HG03457 (cell line): ENCODE measurements around the gene SUN3.
"Not testable (repeated sequence)": the region's sequence is repeated elsewhere in the genome, so short reads cannot be mapped to it uniquely, and the experiment has no call there.

Experiments used
- ATAC-seq: cut with Tn5 transposase; IDR thresholded peaks from one replicate; pipeline ENCODE4 v1.9.1; 2021; ENCODE audit warnings: moderate number of reproducible peaks; ENCODE audit not compliant: unreplicated experiment

The SUN3 gene

GRCh38 chr7:48033922-48034321, 5.0 kb upstream of the SUN3 start:
- ATAC-seq, result no peak

GRCh38 chr7:48031111-48031510, 2.2 kb upstream of the SUN3 start:
- no peak for ATAC-seq

- no peak for ATAC-seq
Observed at GRCh38 chr7:48025624-48026023, 3.3 kb downstream of the SUN3 start.

GRCh38 chr7:48017674-48018073, 11.2 kb downstream of the SUN3 start:
- no peak for ATAC-seq

GRCh38 chr7:48016641-48017040, 12.3 kb downstream of the SUN3 start:
- no peak for ATAC-seq

- ATAC-seq, result no peak
Observed at GRCh38 chr7:48011951-48012350, 17.0 kb downstream of the SUN3 start.

- no peak for ATAC-seq
Observed at GRCh38 chr7:48011323-48011722, 17.6 kb downstream of the SUN3 start.

GRCh38 chr7:48009954-48010353, 19.0 kb downstream of the SUN3 start:
- ATAC-seq, result no peak

- no peak for ATAC-seq
Observed at GRCh38 chr7:48009257-48009656, 19.6 kb downstream of the SUN3 start.

GRCh38 chr7:48006866-48007265, 22.0 kb downstream of the SUN3 start:
- ATAC-seq, result no peak

GRCh38 chr7:48004638-48005037, 24.3 kb downstream of the SUN3 start:
- no peak for ATAC-seq

GRCh38 chr7:48004032-48004431, 24.9 kb downstream of the SUN3 start:
- no peak for ATAC-seq

GRCh38 chr7:48000164-48000563, 28.7 kb downstream of the SUN3 start:
- not testable (repeated sequence) for ATAC-seq

GRCh38 chr7:47999413-47999812, 29.5 kb downstream of the SUN3 start:
- ATAC-seq, result no peak

GRCh38 chr7:47992446-47992845, 36.5 kb downstream of the SUN3 start:
- no peak for ATAC-seq

- ATAC-seq, result peak; percentile 98
Observed at GRCh38 chr7:47991741-47992311, 37.1 kb downstream of the SUN3 start.

GRCh38 chr7:47991270-47991669, 37.6 kb downstream of the SUN3 start:
- ATAC-seq, result no peak

GRCh38 chr7:47990592-47990991, 38.3 kb downstream of the SUN3 start:
- no peak for ATAC-seq

GRCh38 chr7:47989607-47990400, 39.1 kb downstream of the SUN3 start:
- ATAC-seq, result not testable (repeated sequence)

- no peak for ATAC-seq
Observed at GRCh38 chr7:47988496-47989386, 40.2 kb downstream of the SUN3 start.

- ATAC-seq, result no peak
Observed at GRCh38 chr7:47982610-47983009, 46.3 kb downstream of the SUN3 start.

GRCh38 chr7:47980648-47981047, 48.3 kb downstream of the SUN3 start:
- ATAC-seq, result not testable (repeated sequence)
